Measurements from ENCODE around the gene CKAP5.

- TF ChIP-seq POLR2A (IDR thresholded peaks at IDR 0.05) (no peak), CTCF (IDR thresholded peaks at IDR 0.05) (no peak), EP300 (IDR thresholded peaks at IDR 0.05) (no peak), POLR2AphosphoS5 (IDR thresholded peaks at IDR 0.05) (no peak)
Observed at GRCh38 chr11:46855167-46855566, 9.1 kb upstream of the CKAP5 start.

Measured in suprapubic skin (tissue), 4 donors.